Keratinocyte (primary cell): ENCODE data around the gene DLG2. TPM values are rescaled to one million over a fixed set of nuclear protein-coding genes. Genes with fewer than 3 reads are reported as not detected.

Experiments used
- DNase-seq: peaks from one replicate; pipeline ENCODE4 v3.0.0-alpha.2; 2011; ENCODE audit warnings: low read depth, missing footprints, low spot score
- FAIRE-seq: peaks from 2 replicates; lab custom pipeline; 2011; peaks lifted over from hg19 to GRCh38; lab: Jason Lieb, UNC
- H2AFZ ChIP-seq: 2 replicates; pipeline ENCODE4 v1.6.0; 2012; ENCODE audit warnings: low read length, control low read depth, inconsistent platforms; ENCODE audit not compliant: control insufficient read depth
- H3K27ac ChIP-seq: 2 replicates; pipeline ENCODE4 v1.5.1; 2011; ENCODE audit warnings: low read length; ENCODE audit not compliant: control insufficient read depth, insufficient read depth
- H3K27me3 ChIP-seq: 3 replicates; pipeline ENCODE4 v1.6.0; 2011; ENCODE audit warnings: low read length; ENCODE audit not compliant: control insufficient read depth, insufficient read depth; ENCODE audit errors: extremely low read depth
- H3K36me3 ChIP-seq, 2 experiments: 2 replicates in 1 of 2; 3 replicates in 1 of 2; pipeline ENCODE4 v1.5.1; 2011; ENCODE audit warnings: low read length in 2 of 2, mild to moderate bottlenecking in 1 of 2; ENCODE audit not compliant: control insufficient read depth in 2 of 2, insufficient read depth in 2 of 2; ENCODE audit errors: extremely low read depth in 1 of 2
- H3K4me1 ChIP-seq: 3 replicates; pipeline ENCODE4 v1.5.1; 2011; ENCODE audit warnings: low read length; ENCODE audit not compliant: control insufficient read depth, insufficient read depth; ENCODE audit errors: extremely low read depth
- H3K4me2 ChIP-seq: 3 replicates; pipeline ENCODE4 v1.6.0; 2011; ENCODE audit warnings: low read depth, low read length; ENCODE audit not compliant: control insufficient read depth, insufficient read depth; ENCODE audit errors: extremely low read depth
- H3K4me3 ChIP-seq, 3 experiments: fragments of 200-600 bp in 1 of 3; sonication (generic) in 1 of 3; 2 replicates in 2 of 3; 3 replicates in 1 of 3; pipeline ENCODE4 v1.5.1; 2011 to 2016; ENCODE audit warnings: low read length in 3 of 3, mild to moderate bottlenecking in 3 of 3, control low read depth in 2 of 3, inconsistent platforms in 1 of 3, low read depth in 1 of 3, mixed read lengths in 1 of 3, mixed run types in 1 of 3, moderate library complexity in 1 of 3; ENCODE audit not compliant: control insufficient read depth in 2 of 3, insufficient read depth in 2 of 3; ENCODE audit errors: extremely low read depth in 1 of 3
- H3K79me2 ChIP-seq: 2 replicates; pipeline ENCODE4 v1.6.0; 2012; ENCODE audit warnings: low read length; ENCODE audit not compliant: control insufficient read depth, insufficient read depth
- H3K9ac ChIP-seq: 3 replicates; pipeline ENCODE4 v1.6.0; 2011; ENCODE audit warnings: low read length; ENCODE audit not compliant: control insufficient read depth, insufficient read depth; ENCODE audit errors: extremely low read depth
- H3K9me1 ChIP-seq: 3 replicates; pipeline ENCODE4 v1.6.0; 2011; ENCODE audit warnings: low read length; ENCODE audit not compliant: control insufficient read depth, insufficient read depth; ENCODE audit errors: extremely low read depth
- H3K9me3 ChIP-seq: 2 replicates; pipeline ENCODE4 v1.5.1; 2012; ENCODE audit warnings: low read depth, low read length; ENCODE audit not compliant: control insufficient read depth
- H4K20me1 ChIP-seq: 3 replicates; pipeline ENCODE4 v1.6.0; 2011; ENCODE audit warnings: low read length; ENCODE audit not compliant: control insufficient read depth, insufficient read depth; ENCODE audit errors: extremely low read depth
- EZH2 ChIP-seq: IDR thresholded peaks from one replicate; pipeline ENCODE4 v1.6.1; 2012; ENCODE audit warnings: inconsistent platforms, mild to moderate bottlenecking, low read length, moderate library complexity
- dilution Hi-C: fragments of 300-500 bp; cut with MboI; formaldehyde crosslinking; loops from one replicate; pipeline ENCODE4 v1.7.0; 2020; ENCODE audit warnings: low sequenced_read_pairs; ENCODE audit not compliant: extremely low pct_ligation_motif_present
- polyA plus RNA-seq, 5 experiments: library from polyadenylated mRNA; depleted of rRNA in 3 of 5; stranded (reverse) in 3 of 5; stranded (forward) in 1 of 5; unstranded in 1 of 5; fragments of >200 nt; gene quantifications; 1 replicate in 1 of 5; 2 replicates in 3 of 5; 3 replicates in 1 of 5; pipeline versions ENCODE4 v1.2.1 to v1.2.3, GENCODE V29; 2011 to 2012; ENCODE audit warnings: missing spikeins in 2 of 5, low read depth in 1 of 5, low replicate concordance in 1 of 5
- TF ChIP-seq, protein P1 (sequence below), 3 experiments: IDR thresholded peaks in 1 of 3; conservative IDR thresholded peaks in 1 of 3; optimal IDR thresholded peaks in 1 of 3; 2 replicates in 2 of 3; 3 replicates in 1 of 3; pipeline versions ENCODE3 to v1.5.1; 2011; ENCODE audit warnings: low read length in 3 of 3, mild to moderate bottlenecking in 3 of 3, moderate library complexity in 2 of 3, control low read depth in 1 of 3, inconsistent platforms in 1 of 3; ENCODE audit not compliant: insufficient read depth in 2 of 3; ENCODE audit errors: extremely low read depth in 1 of 3

DLG2 gene
- polyA plus RNA-seq, 1 donor (not counting 4 experiments of a cell fraction or from before 2014, with no cell fraction given) = 0.55 TPM

DNA sequence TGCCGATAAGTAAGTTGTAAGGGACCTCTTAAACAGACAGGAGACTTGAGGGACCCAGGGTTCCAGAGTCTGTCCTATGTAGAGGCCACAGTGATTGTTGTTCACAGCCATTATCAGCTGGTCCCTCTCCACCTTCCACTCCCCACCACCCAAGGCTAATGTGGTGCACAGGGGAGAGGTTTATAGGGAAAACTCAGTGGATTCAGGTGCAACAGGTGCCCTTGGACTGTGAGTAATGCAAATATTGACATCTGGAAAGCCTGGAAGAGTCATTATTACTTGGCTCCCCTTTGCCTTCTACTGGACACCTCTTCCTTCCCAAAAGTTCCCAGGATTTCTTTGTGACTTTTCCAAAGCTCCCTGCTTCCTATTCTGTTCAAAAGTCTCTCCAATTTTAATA, 1899.9 kb downstream of the DLG2 start:
- H3K9ac ChIP-seq = no peak overlapping the region
- no peaks in the 10 kb centered on the region for H4K20me1 ChIP-seq
- no peak overlapping the region for H3K4me2 ChIP-seq
- no peak for DNase-seq
- no peaks in the 10 kb centered on the region for H3K79me2 ChIP-seq
- H3K9me1 ChIP-seq = no peaks in the 10 kb centered on the region
- no peak overlapping the region for H2AFZ ChIP-seq
- H3K27me3 ChIP-seq = no peaks in the 10 kb centered on the region
- no peak overlapping the region for H3K27ac ChIP-seq
- dilution Hi-C loops = no loop called here
- no peaks in the 10 kb centered on the region for H3K36me3 ChIP-seq
- no peak overlapping the region for H3K4me3 ChIP-seq
- H3K4me1 ChIP-seq = peaks cover 10% of the 10 kb centered on the region
- TF ChIP-seq EZH2 = no peak
- TF ChIP-seq, protein P1, sequence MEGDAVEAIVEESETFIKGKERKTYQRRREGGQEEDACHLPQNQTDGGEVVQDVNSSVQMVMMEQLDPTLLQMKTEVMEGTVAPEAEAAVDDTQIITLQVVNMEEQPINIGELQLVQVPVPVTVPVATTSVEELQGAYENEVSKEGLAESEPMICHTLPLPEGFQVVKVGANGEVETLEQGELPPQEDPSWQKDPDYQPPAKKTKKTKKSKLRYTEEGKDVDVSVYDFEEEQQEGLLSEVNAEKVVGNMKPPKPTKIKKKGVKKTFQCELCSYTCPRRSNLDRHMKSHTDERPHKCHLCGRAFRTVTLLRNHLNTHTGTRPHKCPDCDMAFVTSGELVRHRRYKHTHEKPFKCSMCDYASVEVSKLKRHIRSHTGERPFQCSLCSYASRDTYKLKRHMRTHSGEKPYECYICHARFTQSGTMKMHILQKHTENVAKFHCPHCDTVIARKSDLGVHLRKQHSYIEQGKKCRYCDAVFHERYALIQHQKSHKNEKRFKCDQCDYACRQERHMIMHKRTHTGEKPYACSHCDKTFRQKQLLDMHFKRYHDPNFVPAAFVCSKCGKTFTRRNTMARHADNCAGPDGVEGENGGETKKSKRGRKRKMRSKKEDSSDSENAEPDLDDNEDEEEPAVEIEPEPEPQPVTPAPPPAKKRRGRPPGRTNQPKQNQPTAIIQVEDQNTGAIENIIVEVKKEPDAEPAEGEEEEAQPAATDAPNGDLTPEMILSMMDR (optimal IDR thresholded peaks at IDR 0.05 in 1 of 3, IDR thresholded peaks at IDR 0.05 in 1 of 3, conservative IDR thresholded peaks at IDR 0.05 in 1 of 3; ENCODE audit: extremely low read depth in 1 of 3, insufficient read depth in 2 of 3, low read length in 3 of 3) = no peak
- FAIRE-seq = no peak
- H3K9me3 ChIP-seq = no peaks in the 10 kb centered on the region

DNA sequence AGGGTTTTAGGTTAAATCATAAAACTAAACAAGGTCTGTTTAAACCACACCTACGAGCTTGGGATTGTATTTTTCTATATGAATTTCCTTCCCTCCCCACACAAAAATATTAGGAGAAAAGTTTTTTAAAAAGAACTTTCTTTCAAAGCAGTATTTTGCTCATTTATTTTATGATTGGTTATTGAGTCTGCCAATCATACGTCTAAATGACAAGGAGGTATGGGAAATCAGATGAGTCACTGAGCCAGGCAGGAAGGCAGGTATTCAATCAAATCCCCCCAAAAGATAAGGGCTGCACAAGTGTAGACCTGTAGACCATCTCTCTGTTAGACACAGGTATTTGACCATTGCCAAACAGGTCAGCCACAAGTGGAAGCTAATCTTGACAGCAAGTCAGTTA, 1900.8 kb downstream of the DLG2 start:
- H3K9ac ChIP-seq = no peak overlapping the region
- H3K4me1 ChIP-seq = peaks cover 10% of the 10 kb centered on the region
- H3K9me1 ChIP-seq = no peaks in the 10 kb centered on the region
- FAIRE-seq (no peak), DNase-seq (no peak)
- no peak overlapping the region for H3K4me2 ChIP-seq
- TF ChIP-seq, protein P1 (optimal IDR thresholded peaks at IDR 0.05 in 1 of 3, IDR thresholded peaks at IDR 0.05 in 1 of 3, conservative IDR thresholded peaks at IDR 0.05 in 1 of 3; ENCODE audit: extremely low read depth in 1 of 3, insufficient read depth in 2 of 3, low read length in 3 of 3) = no peak
- no peak for TF ChIP-seq EZH2
- no peaks in the 10 kb centered on the region for H3K27me3 ChIP-seq
- H2AFZ ChIP-seq = no peak overlapping the region
- H3K4me3 ChIP-seq = no peak overlapping the region
- no peak overlapping the region for H3K27ac ChIP-seq
- no peaks in the 10 kb centered on the region for H4K20me1 ChIP-seq
- H3K79me2 ChIP-seq = no peaks in the 10 kb centered on the region
- H3K9me3 ChIP-seq = no peaks in the 10 kb centered on the region
- no peaks in the 10 kb centered on the region for H3K36me3 ChIP-seq
- dilution Hi-C loops = no loop called here
